HEK293T (cell line): ENCODE results near the gene VPS26B.

Experiments used
- CTCF ChIA-PET: fragments of 350-600 bp; formaldehyde crosslinking; extraction: SDS; loops from one replicate; lab custom pipeline; 2021; ENCODE audit warnings: antibody characterized with exemption, inconsistent platforms; lab: Yijun Ruan, JAX
- POLR2A ChIA-PET: fragments of 350-600 bp; formaldehyde crosslinking; extraction: SDS; loops from one replicate; lab custom pipeline; 2020; ENCODE audit warnings: antibody characterized with exemption, inconsistent platforms; lab: Yijun Ruan, JAX
- DNase-seq: peaks from one replicate; pipeline ENCODE4 v3.0.0; 2012; ENCODE audit warnings: mixed read lengths; ENCODE audit errors: extremely low spot score
- ARNT ChIP-seq: fragments of 450-650 bp; IDR thresholded peaks from 2 replicates; pipeline ENCODE4 v1.6.1; 2017; ENCODE audit warnings: mild to moderate bottlenecking
- BHLHE40 ChIP-seq: fragments of 450-650 bp; IDR thresholded peaks from 2 replicates; pipeline ENCODE4 v1.6.1; 2016; ENCODE audit warnings: mild to moderate bottlenecking, moderate library complexity, borderline replicate concordance
- CTBP1 ChIP-seq: fragments of 450-650 bp; IDR thresholded peaks from 2 replicates; pipeline ENCODE4 v1.6.1; 2016; ENCODE audit warnings: borderline replicate concordance
- ELF4 ChIP-seq: fragments of 450-650 bp; IDR thresholded peaks from 2 replicates; pipeline ENCODE4 v1.6.1; 2017; ENCODE audit warnings: antibody characterized with exemption
- FOXA1 ChIP-seq: fragments of 450-650 bp; IDR thresholded peaks from 2 replicates; pipeline ENCODE4 v1.6.1; 2016; ENCODE audit warnings: mild to moderate bottlenecking
- FOXK2 ChIP-seq: fragments of 450-650 bp; IDR thresholded peaks from 2 replicates; pipeline ENCODE4 v1.6.1; 2016; ENCODE audit warnings: mild to moderate bottlenecking
- FOXM1 ChIP-seq: fragments of 450-650 bp; IDR thresholded peaks from 2 replicates; pipeline ENCODE4 v1.6.1; 2017; ENCODE audit warnings: mild to moderate bottlenecking, borderline replicate concordance
- HDGF ChIP-seq: fragments of 450-650 bp; IDR thresholded peaks from 2 replicates; pipeline ENCODE4 v1.6.1; 2017; ENCODE audit warnings: antibody characterized with exemption, borderline replicate concordance
- L3MBTL2 ChIP-seq: fragments of 450-650 bp; conservative IDR thresholded peaks from 2 replicates; pipeline ENCODE4 v1.6.1; 2016; ENCODE audit warnings: mild to moderate bottlenecking
- LEF1 ChIP-seq: fragments of 450-650 bp; IDR thresholded peaks from 2 replicates; pipeline ENCODE4 v1.6.1; 2017; ENCODE audit warnings: mild to moderate bottlenecking, borderline replicate concordance
- NFRKB ChIP-seq: fragments of 450-650 bp; IDR thresholded peaks from 2 replicates; pipeline ENCODE4 v1.6.1; 2016; ENCODE audit warnings: mild to moderate bottlenecking, moderate library complexity
- SP1 ChIP-seq: fragments of 450-650 bp; IDR thresholded peaks from 2 replicates; pipeline ENCODE4 v1.6.1; 2017
- SUZ12 ChIP-seq: fragments of 450-650 bp; IDR thresholded peaks from 2 replicates; pipeline ENCODE4 v1.6.1; 2016; ENCODE audit warnings: mild to moderate bottlenecking
- TARDBP ChIP-seq: fragments of 450-650 bp; IDR thresholded peaks from 2 replicates; pipeline ENCODE4 v1.6.1; 2016
- ZNF384 ChIP-seq: fragments of 450-650 bp; IDR thresholded peaks from 2 replicates; pipeline ENCODE4 v1.6.1; 2016
- TF ChIP-seq, protein P1 (sequence below): fragments of 450-650 bp; IDR thresholded peaks from 2 replicates; pipeline ENCODE4 v1.6.1; 2016

VPS26B gene

DNA sequence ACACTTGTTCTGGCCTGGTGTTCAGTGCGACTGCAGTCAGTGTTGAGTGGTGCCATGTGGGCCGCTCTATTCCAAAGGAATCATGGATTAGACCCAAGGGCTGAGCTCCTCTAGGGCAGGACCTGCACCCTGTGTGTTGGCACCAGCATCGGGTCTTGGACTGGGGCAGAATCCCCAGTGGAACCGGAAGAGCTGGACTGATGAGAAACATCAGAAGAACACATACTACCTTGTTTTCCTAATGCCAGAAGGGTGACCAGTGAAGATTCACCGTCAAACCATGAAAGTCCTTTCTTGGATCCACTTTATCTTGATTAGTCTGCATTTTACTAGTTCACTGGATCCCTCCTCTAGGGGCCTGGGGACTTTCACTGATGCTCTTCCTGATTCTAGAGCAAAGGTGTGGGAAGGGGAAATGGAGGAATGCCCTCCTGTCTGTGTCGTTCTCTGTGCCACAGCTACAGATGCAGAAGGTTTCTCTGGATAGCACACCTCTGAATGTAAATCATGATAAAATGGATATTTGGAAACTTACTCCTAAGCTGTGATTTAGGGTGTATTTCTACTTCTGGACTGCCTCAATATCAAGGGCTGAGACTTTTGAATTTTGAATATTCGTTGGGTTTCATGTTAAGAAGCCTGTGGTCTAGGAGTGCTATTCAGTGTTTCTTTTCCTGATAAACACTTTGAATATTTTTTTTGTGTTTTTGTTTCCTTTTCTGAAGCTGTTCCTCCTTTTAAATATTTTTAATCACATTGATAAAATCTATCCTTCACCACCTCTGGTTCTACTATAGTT, 40.7 kb downstream of the VPS26B start:
- no peak for DNase-seq
- TF ChIP-seq TARDBP: no peak
- no peak for TF ChIP-seq HDGF
- TF ChIP-seq L3MBTL2: no peak
- no peak for TF ChIP-seq FOXM1
- TF ChIP-seq, protein P1, sequence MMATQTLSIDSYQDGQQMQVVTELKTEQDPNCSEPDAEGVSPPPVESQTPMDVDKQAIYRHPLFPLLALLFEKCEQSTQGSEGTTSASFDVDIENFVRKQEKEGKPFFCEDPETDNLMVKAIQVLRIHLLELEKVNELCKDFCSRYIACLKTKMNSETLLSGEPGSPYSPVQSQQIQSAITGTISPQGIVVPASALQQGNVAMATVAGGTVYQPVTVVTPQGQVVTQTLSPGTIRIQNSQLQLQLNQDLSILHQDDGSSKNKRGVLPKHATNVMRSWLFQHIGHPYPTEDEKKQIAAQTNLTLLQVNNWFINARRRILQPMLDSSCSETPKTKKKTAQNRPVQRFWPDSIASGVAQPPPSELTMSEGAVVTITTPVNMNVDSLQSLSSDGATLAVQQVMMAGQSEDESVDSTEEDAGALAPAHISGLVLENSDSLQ: no peak
- no peak for TF ChIP-seq SUZ12
- TF ChIP-seq NFRKB: no peak
- TF ChIP-seq CTBP1: no peak
- TF ChIP-seq FOXA1: no peak
- POLR2A ChIA-PET: interaction anchor here (1.8 kb wide), 1 partner anchor 11 kb away, joined by 4 read pairs; the partner anchor contains the start of gene GLB1L3
- CTCF ChIA-PET: no interaction called here

DNA sequence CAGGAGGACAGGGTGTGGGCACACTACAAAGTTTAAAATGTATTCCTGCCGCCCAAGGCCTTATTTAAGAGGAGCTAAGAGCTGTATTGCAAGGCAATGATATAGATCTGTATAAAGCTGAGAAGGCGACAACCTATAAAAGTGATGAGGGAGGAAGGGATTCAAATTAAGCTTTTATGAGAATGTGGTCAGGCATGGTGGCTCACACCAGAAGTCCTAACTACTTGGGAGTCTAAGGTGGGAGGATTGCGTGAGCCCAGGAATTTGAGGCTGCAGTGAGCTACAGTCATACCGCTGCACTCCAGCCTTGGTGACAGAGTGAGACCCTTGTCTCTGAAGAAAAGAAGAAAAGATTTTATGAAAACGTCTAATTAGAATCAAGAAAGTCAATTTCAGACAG, 42.0 kb downstream of the VPS26B start:
- ChIA-PET POLR2A (no interaction called here), CTCF (interaction anchor here (1.6 kb wide), 1 partner anchor 9 kb away, joined by 5 read pairs; the partner anchor contains the start of gene GLB1L3)
- TF ChIP-seq LEF1: no peak
- no peak for DNase-seq

DNA sequence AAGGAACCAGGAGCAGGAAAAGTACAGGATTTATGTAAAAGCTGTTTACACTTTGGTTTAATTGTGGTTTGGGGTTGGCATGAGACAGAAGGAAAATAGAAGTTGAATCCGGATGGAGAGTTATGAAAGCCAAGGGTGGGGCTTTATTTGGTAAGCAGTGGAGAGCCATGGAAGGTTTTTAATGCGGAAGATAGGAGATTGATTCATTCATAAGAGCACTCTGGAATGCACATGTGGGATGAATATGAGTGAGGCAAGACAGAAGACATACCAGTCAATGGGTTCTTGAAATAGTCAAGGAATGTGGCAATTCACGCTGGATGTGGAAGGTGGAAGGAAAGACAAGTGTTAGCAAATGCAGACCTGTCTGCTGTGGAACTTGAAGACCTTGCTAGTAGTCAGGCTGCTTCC, 42.4 kb downstream of the VPS26B start:
- CTCF ChIA-PET: interaction anchor here (1.6 kb wide), 1 partner anchor 9 kb away, joined by 5 read pairs; the partner anchor contains the start of gene GLB1L3
- TF ChIP-seq BHLHE40 (no peak), ZNF384 (no peak), ARNT (no peak)
- TF ChIP-seq, protein P1: no peak
- no peak for DNase-seq
- POLR2A ChIA-PET: no interaction called here

DNA sequence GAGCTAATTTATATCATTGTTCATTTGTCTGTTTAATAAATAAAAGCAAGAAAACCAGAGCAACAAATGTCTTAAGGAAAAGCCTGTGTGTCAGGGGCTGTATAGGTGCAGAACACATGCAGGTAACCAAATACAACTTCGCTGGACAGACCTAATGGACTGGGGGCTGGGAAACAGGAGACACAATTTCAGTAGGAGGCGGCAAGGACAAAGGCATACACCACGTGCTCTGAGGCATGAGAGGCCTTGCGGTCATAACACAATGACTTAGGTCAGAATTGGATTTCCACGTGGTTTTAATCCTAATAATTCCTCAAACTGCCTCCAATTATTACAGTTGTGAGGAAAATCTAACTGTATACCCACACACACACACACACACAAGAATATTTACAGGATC, 43.0 kb downstream of the VPS26B start:
- DNase-seq: no peak
- no peak for TF ChIP-seq ELF4
- TF ChIP-seq NFRKB: no peak
- no peak for TF ChIP-seq L3MBTL2
- TF ChIP-seq FOXM1: no peak
- no peak for TF ChIP-seq CTBP1
- TF ChIP-seq ARNT: no peak
- ChIA-PET POLR2A (interaction anchor here (1.5 kb wide), 1 partner anchor 11 kb away, joined by 3 read pairs; no protein-coding TSS in a partner anchor), CTCF (interaction anchor here (1.6 kb wide), 1 partner anchor 8 kb away, joined by 5 read pairs; the partner anchor contains the start of gene GLB1L3)

DNA sequence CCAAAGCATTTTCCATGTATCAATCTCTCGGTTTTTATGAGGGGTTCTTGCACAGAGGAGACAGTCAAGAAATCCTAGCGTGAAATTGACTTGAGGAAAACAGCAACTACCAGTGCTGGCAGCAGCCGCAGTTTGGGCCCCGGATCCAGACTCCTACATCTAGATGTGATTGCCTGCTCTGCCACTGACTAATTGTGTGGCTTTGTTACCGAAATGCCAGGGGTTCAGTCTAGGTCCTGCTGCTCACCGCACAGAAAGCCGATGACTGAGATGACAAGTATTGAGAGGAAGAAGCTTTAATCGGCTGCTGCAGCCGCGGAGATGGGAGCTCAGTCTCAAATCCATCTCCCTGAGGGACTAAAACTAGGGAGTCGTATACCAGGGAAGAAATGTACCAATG, 43.5 kb downstream of the VPS26B start:
- CTCF ChIA-PET: no interaction called here
- TF ChIP-seq BHLHE40 (no peak), FOXA1 (no peak), SP1 (no peak), NFRKB (no peak), L3MBTL2 (no peak), HDGF (no peak), SUZ12 (no peak), LEF1 (no peak), FOXM1 (no peak), TARDBP (no peak), ZNF384 (no peak)
- TF ChIP-seq, protein P1: no peak
- POLR2A ChIA-PET: interaction anchor here (0.6 to 1.5 kb wide), 2 partner anchors 12 to 18 kb away, joined by 3 read pairs; no protein-coding TSS in a partner anchor
- no peak for DNase-seq

DNA sequence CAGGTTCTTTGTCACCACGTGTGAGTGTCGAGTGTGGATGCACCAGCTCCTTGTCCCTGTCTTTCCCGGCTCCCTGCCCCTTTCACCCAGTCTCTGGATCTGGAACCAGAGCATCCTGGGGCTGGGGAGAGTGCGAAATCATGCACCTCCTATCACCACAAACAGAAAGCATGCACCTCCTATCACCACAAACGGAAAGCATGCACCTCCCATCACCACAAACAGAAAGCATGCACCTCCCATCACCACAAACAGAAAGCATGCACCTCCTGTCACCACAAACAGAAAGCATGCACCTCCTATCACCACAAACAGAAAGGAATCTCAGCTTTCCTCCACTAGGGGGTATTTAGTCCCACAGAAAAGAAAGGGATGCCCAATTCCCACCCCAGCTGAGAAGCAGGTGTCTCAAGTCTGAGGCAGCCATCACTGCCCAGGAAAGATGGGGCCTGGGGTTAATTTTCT, 45.8 kb downstream of the VPS26B start:
- TF ChIP-seq ELF4 (no peak), SUZ12 (no peak), HDGF (no peak), ZNF384 (no peak), SP1 (no peak), FOXK2 (no peak), BHLHE40 (no peak), L3MBTL2 (no peak), FOXA1 (no peak), TARDBP (no peak), ARNT (no peak)
- TF ChIP-seq, protein P1: no peak
- DNase-seq: peak; percentile 28
- POLR2A ChIA-PET: no interaction called here
- CTCF ChIA-PET: interaction anchor here (0.7 to 0.8 kb wide), 2 partner anchors 9 to 222 kb away, joined by 3 read pairs; no protein-coding TSS in a partner anchor
